Sigmoid colon (tissue), 7 donors: ENCODE results near the gene SSH3. TPM values are rescaled to one million over a fixed set of nuclear protein-coding genes. Genes with fewer than 3 reads are reported as not detected.

Experiments
- DNase-seq: peaks from one replicate; pipeline ENCODE4 v3.0.0-alpha.2; 2019
- H3K27ac ChIP-seq, 4 donors: fragments of 200-600 bp; sonication (generic); one replicate each; pipeline ENCODE4 v1.5.1; 2016 to 2019; ENCODE audit warnings: mild to moderate bottlenecking in 1 of 4
- H3K27me3 ChIP-seq, 3 donors: fragments of 200-600 bp; sonication (generic); one replicate each; pipeline ENCODE4 v1.5.1; 2019; ENCODE audit warnings: mild to moderate bottlenecking in 1 of 3
- H3K36me3 ChIP-seq, 4 donors: fragments of 200-600 bp; sonication (generic); one replicate each; pipeline ENCODE4 v1.5.1; 2016 to 2019
- H3K4me1 ChIP-seq, 4 donors: fragments of 200-600 bp; sonication (generic); one replicate each; pipeline ENCODE4 v1.5.1; 2017 to 2019
- H3K4me3 ChIP-seq, 4 donors: fragments of 200-600 bp; sonication (generic); one replicate each; pipeline ENCODE4 v1.5.1; 2017 to 2019; ENCODE audit warnings: mild to moderate bottlenecking in 2 of 4, moderate library complexity in 1 of 4
- H3K9me3 ChIP-seq, 4 donors: fragments of 200-600 bp in 3 of 4; sonication (generic) in 3 of 4; one replicate each; pipeline versions ENCODE4 v1.5.1 to v1.6.1; 2013 to 2019
- CTCF ChIP-seq, 4 experiments: fragments of 450-650 bp in 3 of 4; fragments of 200-600 bp in 1 of 4; IDR thresholded peaks; one replicate each; pipeline ENCODE4 v1.5.1; 2016 to 2019; ENCODE audit warnings: antibody characterized with exemption in 4 of 4, mild to moderate bottlenecking in 3 of 4, moderate library complexity in 2 of 4
- EP300 ChIP-seq, 4 donors: sonication (generic); formaldehyde crosslinking; IDR thresholded peaks; one replicate each; pipeline ENCODE4 v1.6.1; 2017; ENCODE audit warnings: antibody characterized with exemption in 4 of 4
- POLR2A ChIP-seq, 2 donors: fragments of 450-650 bp; IDR thresholded peaks; one replicate each; pipeline ENCODE4 v1.6.1; 2016; ENCODE audit warnings: antibody characterized with exemption in 2 of 2, mild to moderate bottlenecking in 2 of 2, moderate library complexity in 2 of 2
- POLR2AphosphoS5 ChIP-seq, 4 donors: sonication (generic); formaldehyde crosslinking; IDR thresholded peaks; one replicate each; pipeline ENCODE4 v1.6.1; 2017; ENCODE audit warnings: antibody characterized with exemption in 4 of 4
- WGBS, 2 donors: extraction: QIAGEN DNeasy Blood & Tissue Kit; methylation state at CpG; one replicate each; pipeline ENCODE4 v1.1.7; 2013; 5-methylcytosine and 5-hydroxymethylcytosine counted together
- intact Hi-C: fragments of 100-400 bp; cut with DNase I; formaldehyde crosslinking; loops from one replicate; pipeline ENCODE4 v1.15.1; 2023
- polyA plus RNA-seq, 3 donors: library from polyadenylated mRNA; stranded (reverse); fragments of 200-250 nt; gene quantifications; one replicate each; pipeline ENCODE4 v1.2.3, GENCODE V29; 2013
- total RNA-seq, 4 donors: library from RNA; depleted of rRNA; stranded (reverse); fragments of >200 nt; gene quantifications; one replicate each; pipeline ENCODE4 v1.1.0, GENCODE V29; 2016
- donor health status: healthy with polysubstance abuse.
- donor health status: Bipolar disorder and iron deficiency.
- donor health status: healthy.

The SSH3 gene
- total and polyA plus RNA-seq, 7 donors, result 15.6 to 39.0 (median 26.5) TPM

- H3K27me3 ChIP-seq, result no peaks in the 10 kb centered on the region
- H3K27ac ChIP-seq, result no peak overlapping the region
- H3K36me3 ChIP-seq, result peaks cover 16 to 52% (median 30%) of the 10 kb centered on the region in 4 donors
- TF ChIP-seq CTCF (IDR thresholded peaks at IDR 0.05) (no peak), EP300 (IDR thresholded peaks at IDR 0.05) (no peak), POLR2A (IDR thresholded peaks at IDR 0.05) (no peak), POLR2AphosphoS5 (IDR thresholded peaks at IDR 0.05) (no peak)
- peak; percentile 60 for DNase-seq
- intact Hi-C loops, result no loop called here
- 91 to 93% methylated on average over 22 of the region's 22 CpGs for WGBS, 2 donors
- peaks cover 0 to 31% (median 24%) of the 10 kb centered on the region in 4 donors for H3K4me1 ChIP-seq
- H3K4me3 ChIP-seq, result no peak overlapping the region
- no peaks in the 10 kb centered on the region for H3K9me3 ChIP-seq
These were observed 2.5 kb upstream of the SSH3 start for GRCh38 chr11:67300756-67301312.

GRCh38 chr11:67301313-67301921 is 1.9 kb upstream of the SSH3 start:
- WGBS, 2 donors, result 88 to 92% methylated on average over 28 of the region's 28 CpGs
- TF ChIP-seq EP300 (IDR thresholded peaks at IDR 0.05) (no peak), POLR2A (IDR thresholded peaks at IDR 0.05) (no peak), CTCF (IDR thresholded peaks at IDR 0.05) (no peak), POLR2AphosphoS5 (IDR thresholded peaks at IDR 0.05) (no peak)
- H3K4me3 ChIP-seq, result no peak overlapping the region
- H3K27ac ChIP-seq, result no peak overlapping the region
- peaks cover 16 to 51% (median 30%) of the 10 kb centered on the region in 4 donors for H3K36me3 ChIP-seq
- peak; percentile 67 for DNase-seq
- peaks cover 0 to 31% (median 24%) of the 10 kb centered on the region in 4 donors for H3K4me1 ChIP-seq
- no peaks in the 10 kb centered on the region for H3K27me3 ChIP-seq
- no peaks in the 10 kb centered on the region for H3K9me3 ChIP-seq
- intact Hi-C loops, result no loop called here

- Histone ChIP-seq H3K36me3 (peaks cover 12 to 46% (median 28%) of the 10 kb centered on the region in 4 donors), H3K9me3 (no peaks in the 10 kb centered on the region), H3K27ac (peak overlapping the region in 3 of 4 donors; percentile 71 to 77 (median 76)), H3K4me1 (peaks cover 0 to 31% (median 24%) of the 10 kb centered on the region in 4 donors), H3K27me3 (no peaks in the 10 kb centered on the region), H3K4me3 (peak overlapping the region in 1 of 4 donors; percentile 95)
- WGBS, 2 donors, result 16 to 59% methylated on average over 15 of the region's 15 CpGs
- DNase-seq, result peak; percentile 68
- intact Hi-C loops, result no loop called here
- TF ChIP-seq CTCF (IDR thresholded peaks at IDR 0.05), result no peak
- peak in 1 of 2 donors; percentile 47 for TF ChIP-seq POLR2A (IDR thresholded peaks at IDR 0.05)
These were observed 1.3 kb upstream of the SSH3 start for GRCh38 chr11:67301951-67302516.

- WGBS, 2 donors, result 5 to 28% methylated on average over 23 of the region's 23 CpGs
- Histone ChIP-seq H3K4me3 (peak overlapping the region; percentile 54 to 98 (median 78)), H3K4me1 (peaks cover 0 to 31% (median 24%) of the 10 kb centered on the region in 4 donors), H3K36me3 (peaks cover 12 to 46% (median 28%) of the 10 kb centered on the region in 4 donors), H3K27me3 (no peaks in the 10 kb centered on the region), H3K27ac (peak overlapping the region; percentile 69 to 77 (median 74)), H3K9me3 (no peaks in the 10 kb centered on the region)
- DNase-seq, result peak; percentile 80
- intact Hi-C loops, result no loop called here
- no peak for TF ChIP-seq POLR2A (IDR thresholded peaks at IDR 0.05)
- no peak for TF ChIP-seq CTCF (IDR thresholded peaks at IDR 0.05)
- TF ChIP-seq POLR2AphosphoS5 (IDR thresholded peaks at IDR 0.05), result no peak
- no peak for TF ChIP-seq EP300 (IDR thresholded peaks at IDR 0.05)
These were observed 679 bp upstream of the SSH3 start for GRCh38 chr11:67302571-67303131.
